K562 (cell line): ENCODE data around the gene GP1BB. TPM values are rescaled to one million over a fixed set of nuclear protein-coding genes. Genes with fewer than 3 reads are reported as not detected.
A peak's percentile ranks its signal among the peaks of the same experiment; 100 is the strongest.

ENCODE experiments used
- ATAC-seq: fragments of 200-7000 bp; cut with Tn5 transposase; 3 replicates; pipeline ENCODE4 v1.9.1; 2020; ENCODE audit warnings: moderate library complexity
- BruUV-seq: library from RNA; stranded (reverse); fragments of 400-500 nt; replicated peaks from 2 replicates; lab custom pipeline; 2021; lab: Mats Ljungman, UMichigan
- CTCF ChIA-PET: fragments of 300-600 bp; formaldehyde crosslinking; extraction: SDS; loops from one replicate; lab custom pipeline; 2021; ENCODE audit warnings: low intra/inter-chr PET ratio; lab: Yijun Ruan, JAX
- POLR2A ChIA-PET: fragments of 300-600, 350-650 bp; sonication (Branson Sonifier 250); formaldehyde crosslinking; extraction: SDS; loops from one replicate; lab custom pipeline; 2021; ENCODE audit warnings: antibody characterized with exemption, inconsistent platforms; lab: Yijun Ruan, JAX
- DNase-seq, 4 experiments: peaks; one replicate each; pipeline versions ENCODE4 v3.0.0 to v3.0.0-alpha.2; 2011 to 2018; ENCODE audit warnings: low spot score in 3 of 4, mixed read lengths in 3 of 4; ENCODE audit errors: extremely low read depth in 1 of 4
- FAIRE-seq: peaks from 2 replicates; lab custom pipeline; 2011; peaks lifted over from hg19 to GRCh38; lab: Jason Lieb, UNC
- H2AFZ ChIP-seq: 2 replicates; pipeline ENCODE4 v1.6.0; 2011; ENCODE audit warnings: low read depth, low read length, control low read depth, inconsistent platforms
- H3K27ac ChIP-seq: fragments of 200-600 bp; 3 replicates; pipeline ENCODE4 v1.8.0; 2011; ENCODE audit warnings: low read depth, mild to moderate bottlenecking, control low read depth, inconsistent platforms, low read length, moderate library complexity, mixed read lengths; ENCODE audit errors: extremely low read depth
- H3K27me3 ChIP-seq, 2 experiments: fragments of 300-600 bp in 1 of 2; 2 replicates in 1 of 2; 3 replicates in 1 of 2; pipeline versions ENCODE4 v1.6.0 to v1.8.0; 2011; ENCODE audit warnings: inconsistent platforms in 2 of 2, low read length in 2 of 2, mild to moderate bottlenecking in 1 of 2, mixed read lengths in 1 of 2, moderate library complexity in 1 of 2; ENCODE audit not compliant: control insufficient read depth in 2 of 2, insufficient read depth in 2 of 2
- H3K36me3 ChIP-seq: fragments of 300-600 bp; 3 replicates; pipeline ENCODE4 v1.8.0; 2011; ENCODE audit warnings: mild to moderate bottlenecking, low read length, inconsistent platforms; ENCODE audit not compliant: control insufficient read depth, insufficient read depth
- H3K4me1 ChIP-seq, 2 experiments: fragments of 200-600 bp in 1 of 2; replicated peaks in 1 of 2; 2 replicates in 1 of 2; 3 replicates in 1 of 2; pipeline versions ENCODE4 v1.5.1 to v1.8.0; 2011; ENCODE audit warnings: inconsistent platforms in 2 of 2, low read length in 2 of 2, mild to moderate bottlenecking in 1 of 2, mixed read lengths in 1 of 2, moderate library complexity in 1 of 2; ENCODE audit not compliant: control insufficient read depth in 2 of 2, insufficient read depth in 2 of 2
- H3K4me2 ChIP-seq: 2 replicates; pipeline ENCODE4 v1.6.1; 2011; ENCODE audit warnings: low read length, control low read depth, inconsistent platforms, mixed read lengths; ENCODE audit not compliant: insufficient read depth
- H3K4me3 ChIP-seq: fragments of 200-600 bp; sonication (generic), shearing (Covaris generic); 2 replicates; pipeline ENCODE4 v1.5.1; 2016; ENCODE audit warnings: control low read depth, inconsistent platforms
- H3K79me2 ChIP-seq: fragments of 200-600 bp; 3 replicates; pipeline ENCODE4 v1.8.0; 2011; ENCODE audit warnings: low read length, inconsistent platforms; ENCODE audit not compliant: control insufficient read depth, insufficient read depth
- H3K9ac ChIP-seq, 2 experiments: 2 replicates each; pipeline versions ENCODE4 v1.6.0 to v1.6.1; 2011; ENCODE audit warnings: low read depth in 2 of 2, low read length in 2 of 2, control low read depth in 1 of 2, inconsistent platforms in 1 of 2, mild to moderate bottlenecking in 1 of 2, mixed read lengths in 1 of 2; ENCODE audit not compliant: insufficient read depth in 1 of 2
- H3K9me1 ChIP-seq: one replicate; pipeline ENCODE4 v1.6.0; 2011; ENCODE audit warnings: inconsistent platforms, mild to moderate bottlenecking, low read length, moderate library complexity; ENCODE audit not compliant: control insufficient read depth, insufficient read depth
- H3K9me3 ChIP-seq: replicated peaks from 2 replicates; pipeline ENCODE4 v1.5.1; 2011; ENCODE audit warnings: low read depth, low read length, inconsistent platforms; ENCODE audit not compliant: control insufficient read depth, insufficient read depth
- H4K20me1 ChIP-seq: replicated peaks from 2 replicates; pipeline ENCODE4 v1.6.1; 2011; ENCODE audit warnings: low read length, inconsistent platforms, mixed read lengths; ENCODE audit not compliant: control insufficient read depth, insufficient read depth
- BRD9 ChIP-seq: fragments of 450-650 bp; IDR thresholded peaks from 2 replicates; pipeline ENCODE4 v1.6.1; 2018; ENCODE audit warnings: low read depth; ENCODE audit not compliant: partially characterized antibody
- E2F6 ChIP-seq, 2 experiments: IDR thresholded peaks; 2 replicates each; pipeline ENCODE4 v1.6.1; 2011; ENCODE audit warnings: borderline replicate concordance in 1 of 2, control low read depth in 1 of 2, low read depth in 1 of 2, low read length in 1 of 2, mild to moderate bottlenecking in 1 of 2, mixed read lengths in 1 of 2, moderate library complexity in 1 of 2; ENCODE audit not compliant: insufficient read depth in 1 of 2, insufficient read length in 1 of 2, poor library complexity in 1 of 2, severe bottlenecking in 1 of 2; ENCODE audit errors: extremely low read depth in 1 of 2
- GABPA ChIP-seq: fragments of 200-800 bp; sonication (Bioruptor generic); conservative IDR thresholded peaks from 2 replicates; pipeline ENCODE4 v1.6.1; 2016; ENCODE audit warnings: low read depth, missing genetic modification characterization, missing compliant biosample characterization
- MTF1 ChIP-seq: fragments of 250-450 bp; sonication (Bioruptor Pico); IDR thresholded peaks from 2 replicates; pipeline ENCODE4 v1.9.0; 2021; ENCODE audit warnings: moderate library complexity, mild to moderate bottlenecking, inconsistent platforms, borderline replicate concordance
- NKRF ChIP-seq: fragments of 450-650 bp; IDR thresholded peaks from 2 replicates; pipeline ENCODE4 v1.6.1; 2016; ENCODE audit warnings: borderline replicate concordance
- TBL1XR1 ChIP-seq, 2 experiments: IDR thresholded peaks; 2 replicates each; pipeline ENCODE4 v1.6.1; 2012; ENCODE audit warnings: improper control_type of control experiment in 2 of 2, low read length in 2 of 2, mild to moderate bottlenecking in 1 of 2
- TOE1 ChIP-seq, 2 experiments: fragments of 450-650 bp in 1 of 2; sonication (generic) in 1 of 2; formaldehyde crosslinking in 1 of 2; IDR thresholded peaks; 2 replicates each; pipeline versions ENCODE4 v1.7.1 to v1.8.0; 2016 to 2022; ENCODE audit warnings: borderline replicate concordance in 2 of 2, mild to moderate bottlenecking in 2 of 2, antibody characterized with exemption in 1 of 2, inconsistent platforms in 1 of 2, low read depth in 1 of 2, missing genetic modification reagents in 1 of 2, moderate library complexity in 1 of 2
- UBTF ChIP-seq, 2 experiments: IDR thresholded peaks; 2 replicates each; pipeline ENCODE4 v1.6.1; 2012; ENCODE audit warnings: improper control_type of control experiment in 2 of 2, low read depth in 2 of 2, low read length in 2 of 2, borderline replicate concordance in 1 of 2
- ZNF644 ChIP-seq: fragments of 200-800 bp; sonication (Bioruptor generic); IDR thresholded peaks from 2 replicates; pipeline ENCODE4 v1.6.1; 2016; ENCODE audit warnings: low read depth, missing genetic modification characterization, missing compliant biosample characterization
- ZNF76 ChIP-seq: fragments of 250-450 bp; sonication (Bioruptor Pico); IDR thresholded peaks from 2 replicates; pipeline ENCODE4 v1.4.0; 2020; ENCODE audit warnings: mild to moderate bottlenecking, moderate library complexity, borderline replicate concordance
- WGBS: fragments of 100-300 bp; shearing (Covaris generic); methylation state at CpG from one replicate; pipeline ENCODE4 v1.1.6; 2016; ENCODE audit warnings: low coverage, mixed read lengths; ENCODE audit not compliant: insufficient coverage; ENCODE audit errors: missing lambda C conversion rate; 5-methylcytosine and 5-hydroxymethylcytosine counted together
- in situ Hi-C: fragments of 300-500 bp; cut with MboI; formaldehyde crosslinking; loops from 4 replicates; pipeline ENCODE4 v1.15.0; 2018; ENCODE audit warnings: inconsistent platforms, mixed read lengths
- intact Hi-C: fragments of 100-400 bp; cut with micrococcal nuclease; formaldehyde crosslinking; loops from 2 replicates; pipeline ENCODE4 v1.14.2; 2022
- polyA plus RNA-seq, 8 experiments: library from polyadenylated mRNA; depleted of rRNA in 4 of 8; stranded (reverse) in 5 of 8; unstranded in 3 of 8; fragments of >200 nt; fragmentation: Nextera tagmentation in 2 of 8; fragmentation: Illumina TruSeq in 1 of 8; extraction: Ambion mirVana in 2 of 8; extraction: Trizol in 1 of 8; gene quantifications; 2 replicates each; pipeline versions ENCODE4 v1.2.1 to v1.2.3, GENCODE V29; 2011 to 2014; ENCODE audit warnings: inconsistent platforms in 1 of 8, missing spikeins in 1 of 8
- total RNA-seq, 7 experiments: library from RNA; depleted of rRNA in 6 of 7; stranded (reverse); fragments of >200 nt in 6 of 7; fragmentation: Illumina TruSeq in 2 of 7; extraction: Trizol in 2 of 7; gene quantifications; 2 replicates each; pipeline versions ENCODE4 v1.2.1 to v1.2.3, GENCODE V29; 2011 to 2021; ENCODE audit warnings: low replicate concordance in 1 of 7

Gene GP1BB
- total and polyA plus RNA-seq, 9 of the 15 experiments (the other 6 are each of a cell fraction or from before 2014, with no cell fraction given) = 0.69 to 162 (median 2.8) TPM

- POLR2A ChIA-PET = interaction anchor here (0.6 to 6.7 kb wide), 6 partner anchors 12 to 146 kb away, joined by 3 to 78 read pairs (median 4); no protein-coding TSS in a partner anchor
- Histone ChIP-seq H3K79me2 (peaks cover 25% of the 10 kb centered on the region), H3K4me3 (no peak overlapping the region), H2AFZ (0 out of 2 replicates have a peak overlapping the region, but pooled peaks have one; percentile 5), H3K4me1 (peaks cover 6 to 92% of the 10 kb centered on the region in 2 experiments; a peak in 3 of 5 replicates), H3K9ac (peak overlapping the region in 1 of 2 experiments; percentile 41; a peak in 2 of 4 replicates), H3K36me3 (peaks cover 8% of the 10 kb centered on the region; the same call in 1 of the 3 replicates), H4K20me1 (0 out of 2 replicates have a peak, but pooled peaks cover 3% of the 10 kb centered on the region), H3K27me3 (peaks cover 0 to 10% of the 10 kb centered on the region in 2 experiments; a peak in 2 of 5 replicates), H3K4me2 (no peak overlapping the region), H3K27ac (peak overlapping the region; percentile 2; the same call in 1 of the 3 replicates), H3K9me1 (peaks cover 6% of the 10 kb centered on the region), H3K9me3 (no peaks in the 10 kb centered on the region)
- FAIRE-seq (no peak), DNase-seq (peak; percentile 64 to 82 (median 75)), ATAC-seq (peak; percentile 1)
- CTCF ChIA-PET = no interaction called here
- no TSS peak for BruUV-seq
- in situ Hi-C loops (no loop called here), intact Hi-C loops (loop anchor here (2.0 kb wide), 1 partner anchor 35 kb away; no protein-coding TSS in a partner anchor)
- WGBS = 69% methylated on average over 64 of the region's 83 CpGs
- 0 out of 4 replicates have a peak, but pooled peaks of 1 of the 2 experiments have one; percentile 29 for TF ChIP-seq TBL1XR1 (IDR thresholded peaks at IDR 0.05; ENCODE audit: low read length in 2 of 2)
- TF ChIP-seq ZNF76 (CRISPR knock-in tag) = no peak
- no peak for TF ChIP-seq NKRF
- TF ChIP-seq GABPA (tag) = peak; percentile 47
- 0 out of 2 replicates have a peak, but pooled peaks have one; percentile 24 for TF ChIP-seq TOE1 (IDR thresholded peaks at IDR 0.05; ENCODE audit: borderline replicate concordance)
- no peak for TF ChIP-seq TOE1 (CRISPR knock-in tag; IDR thresholded peaks at IDR 0.05; ENCODE audit: borderline replicate concordance, low read depth)
- TF ChIP-seq ZNF644 (tag) = no peak
- TF ChIP-seq UBTF (IDR thresholded peaks at IDR 0.05; ENCODE audit: borderline replicate concordance in 1 of 2, low read depth in 2 of 2, low read length in 2 of 2) = peak in 1 of 2 experiments; percentile 60; a peak in 1 of 4 replicates
- peak in 1 of 2 experiments; percentile 76 for TF ChIP-seq E2F6 (IDR thresholded peaks at IDR 0.05; ENCODE audit: borderline replicate concordance in 1 of 2, extremely low read depth in 1 of 2, insufficient read depth in 1 of 2, insufficient read length in 1 of 2, low read depth in 1 of 2, low read length in 1 of 2, poor library complexity in 1 of 2, severe bottlenecking in 1 of 2)
- TF ChIP-seq MTF1 (CRISPR knock-in tag) = no peak
- no peak for TF ChIP-seq BRD9
These were observed 42.3 kb downstream of the GP1BB start for GRCh38 chr22:19765477-19766239.
